Measurements from ENCODE around the gene MEOX1. TPM values are rescaled to one million over a fixed set of nuclear protein-coding genes. Genes with fewer than 3 reads are reported as not detected.

MEOX1 gene
- total RNA-seq, 1 experiment from 2014 or later = not detected

GRCh38 chr17:43699438-43699756, 37.7 kb upstream of the MEOX1 start:
- no peaks in the 10 kb centered on the region for H3K79me1 ChIP-seq (ENCODE audit: insufficient read depth, low read depth, low read length, poor library complexity, severe bottlenecking)
- peaks cover 5% of the 10 kb centered on the region for H3K27me3 Mint-ChIP-seq (ENCODE audit: low read depth)
- H4K5ac ChIP-seq (ENCODE audit: insufficient read length, low read depth, low read length) = no peak overlapping the region
- no peaks in the 10 kb centered on the region for H3K79me2 ChIP-seq (ENCODE audit: insufficient read depth, low read length)
- no peak overlapping the region for H3K4me3 Mint-ChIP-seq
- no peaks in the 10 kb centered on the region for H3K23me2 ChIP-seq (ENCODE audit: insufficient read length, low read depth, low read length, poor library complexity, severe bottlenecking)
- no peak overlapping the region for H3K9ac ChIP-seq (ENCODE audit: extremely low read depth, insufficient read length, low read length)
- no peak overlapping the region for H3K56ac ChIP-seq (ENCODE audit: insufficient read length, low read depth, low read length)
- no peak overlapping the region for H2AK5ac ChIP-seq (ENCODE audit: insufficient read length, low read length)
- H3K9me3 ChIP-seq (ENCODE audit: control insufficient read depth, low read depth, low read length) = no peaks in the 10 kb centered on the region
- H2BK12ac ChIP-seq (ENCODE audit: insufficient read length, low read depth, low read length) = no peak overlapping the region
- H4K8ac ChIP-seq (replicated peaks; ENCODE audit: insufficient read length, low read depth, low read length) = no peak overlapping the region
- no peaks in the 10 kb centered on the region for H3K4me1 ChIP-seq (ENCODE audit: insufficient read depth, low read length)
- H4K91ac ChIP-seq (ENCODE audit: insufficient read length, low read depth, low read length) = no peak overlapping the region
- no peaks in the 10 kb centered on the region for H3K9me3 Mint-ChIP-seq
- H3K27ac Mint-ChIP-seq = no peak overlapping the region
- H4K20me1 ChIP-seq (ENCODE audit: control insufficient read depth, insufficient read depth, insufficient read length) = no peaks in the 10 kb centered on the region
- H2BK5ac ChIP-seq (ENCODE audit: insufficient read length, low read length) = no peak overlapping the region
- no peak overlapping the region for H3K4me2 ChIP-seq (ENCODE audit: insufficient read depth, insufficient read length, low read length)
- H2AFZ ChIP-seq (ENCODE audit: low read length) = no peak overlapping the region
- no peak for DNase-seq
- WGBS (ENCODE audit: extremely low coverage, insufficient read length, low lambda C conversion rate) = no CpG with 5 or more reads among the region's 3 CpGs
- H2BK20ac ChIP-seq (ENCODE audit: low read depth, low read length, poor library complexity, severe bottlenecking) = no peak overlapping the region
- H3K27me3 ChIP-seq (ENCODE audit: insufficient read depth, low read length) = no peaks in the 10 kb centered on the region; the same call in 1 of the 2 replicates
- no peak overlapping the region for H2BK15ac ChIP-seq (ENCODE audit: low read depth, low read length)
- no peak overlapping the region for H3K23ac ChIP-seq (ENCODE audit: insufficient read length, low read depth, low read length)
- peaks cover 15 to 48% of the 10 kb centered on the region in 2 experiments for H3K4me1 Mint-ChIP-seq
- no peak overlapping the region for H3K27ac ChIP-seq (ENCODE audit: insufficient read length, low read depth, low read length)
- H3T11ph ChIP-seq (ENCODE audit: low read length) = no peak overlapping the region
- H2BK120ac ChIP-seq (ENCODE audit: low read depth, low read length, poor library complexity, severe bottlenecking) = no peak overlapping the region
- no peaks in the 10 kb centered on the region; a peak in 2 of 7 replicates for H3K36me3 Mint-ChIP-seq (ENCODE audit: insufficient read depth in 1 of 3, low read depth in 3 of 3)
- H3K18ac ChIP-seq (ENCODE audit: insufficient read length, low read depth, low read length) = no peak overlapping the region
- no peak overlapping the region for H3K14ac ChIP-seq (ENCODE audit: insufficient read depth, low read length)
- no peak overlapping the region for H3K4ac ChIP-seq (ENCODE audit: low read depth, low read length)
- TF ChIP-seq, protein P1, sequence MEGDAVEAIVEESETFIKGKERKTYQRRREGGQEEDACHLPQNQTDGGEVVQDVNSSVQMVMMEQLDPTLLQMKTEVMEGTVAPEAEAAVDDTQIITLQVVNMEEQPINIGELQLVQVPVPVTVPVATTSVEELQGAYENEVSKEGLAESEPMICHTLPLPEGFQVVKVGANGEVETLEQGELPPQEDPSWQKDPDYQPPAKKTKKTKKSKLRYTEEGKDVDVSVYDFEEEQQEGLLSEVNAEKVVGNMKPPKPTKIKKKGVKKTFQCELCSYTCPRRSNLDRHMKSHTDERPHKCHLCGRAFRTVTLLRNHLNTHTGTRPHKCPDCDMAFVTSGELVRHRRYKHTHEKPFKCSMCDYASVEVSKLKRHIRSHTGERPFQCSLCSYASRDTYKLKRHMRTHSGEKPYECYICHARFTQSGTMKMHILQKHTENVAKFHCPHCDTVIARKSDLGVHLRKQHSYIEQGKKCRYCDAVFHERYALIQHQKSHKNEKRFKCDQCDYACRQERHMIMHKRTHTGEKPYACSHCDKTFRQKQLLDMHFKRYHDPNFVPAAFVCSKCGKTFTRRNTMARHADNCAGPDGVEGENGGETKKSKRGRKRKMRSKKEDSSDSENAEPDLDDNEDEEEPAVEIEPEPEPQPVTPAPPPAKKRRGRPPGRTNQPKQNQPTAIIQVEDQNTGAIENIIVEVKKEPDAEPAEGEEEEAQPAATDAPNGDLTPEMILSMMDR (conservative IDR thresholded peaks at IDR 0.05) = no peak
